Brain microvascular endothelial cell (primary cell): ENCODE results near the gene KLF18.

Source experiments
- DNase-seq: peaks from one replicate; pipeline ENCODE4 v3.0.0-alpha.2; 2020
- H3K27ac ChIP-seq: fragments of 250-450 bp; sonication (Bioruptor Pico); 2 replicates; pipeline ENCODE4 v1.5.1; 2020; ENCODE audit warnings: mild to moderate bottlenecking, moderate library complexity
- H3K27me3 ChIP-seq: fragments of 250-450 bp; sonication (Bioruptor Pico); replicated peaks from 2 replicates; pipeline ENCODE4 v1.5.1; 2020; ENCODE audit warnings: mild to moderate bottlenecking
- H3K36me3 ChIP-seq: fragments of 250-450 bp; sonication (Bioruptor Pico); replicated peaks from 2 replicates; pipeline ENCODE4 v1.5.1; 2020; ENCODE audit warnings: mild to moderate bottlenecking
- H3K4me3 ChIP-seq: 2 replicates; pipeline ENCODE4 v1.5.1; 2011; ENCODE audit warnings: low read depth, mild to moderate bottlenecking, control low read depth, low read length, moderate library complexity
- CTCF ChIP-seq: IDR thresholded peaks from 2 replicates; pipeline ENCODE4 v1.5.1; 2011; ENCODE audit warnings: low read depth, mild to moderate bottlenecking, moderate library complexity, low read length, control low read depth, inconsistent platforms; ENCODE audit errors: missing control alignments
- in situ Hi-C: cut with HindIII; loops from 2 replicates; pipeline ENCODE4 v1.10.0; 2017; ENCODE audit warnings: low sequenced_read_pairs, low pct_ligation_motif_present

KLF18 gene

GRCh38 chr1:44110916-44111315, 30.5 kb downstream of the KLF18 start:
- Histone ChIP-seq H3K4me3 (no peak overlapping the region), H3K27me3 (no peaks in the 10 kb centered on the region), H3K27ac (no peak overlapping the region), H3K36me3 (no peaks in the 10 kb centered on the region)
- in situ Hi-C loops, result no loop called here
- DNase-seq, result no peak
- no peak for TF ChIP-seq CTCF

- no peak overlapping the region for H3K4me3 ChIP-seq
- H3K27ac ChIP-seq, result no peak overlapping the region
- in situ Hi-C loops, result no loop called here
- DNase-seq, result no peak
- TF ChIP-seq CTCF, result no peak
- H3K36me3 ChIP-seq, result no peaks in the 10 kb centered on the region
- H3K27me3 ChIP-seq, result no peaks in the 10 kb centered on the region
Observed at GRCh38 chr1:44108971-44109370, 32.5 kb downstream of the KLF18 start.

GRCh38 chr1:44108241-44108640, 33.2 kb downstream of the KLF18 start:
- DNase-seq, result no peak
- Histone ChIP-seq H3K36me3 (no peaks in the 10 kb centered on the region), H3K4me3 (no peak overlapping the region), H3K27ac (no peak overlapping the region), H3K27me3 (no peaks in the 10 kb centered on the region)
- in situ Hi-C loops, result no loop called here
- no peak for TF ChIP-seq CTCF

GRCh38 chr1:44105810-44106209, 35.6 kb downstream of the KLF18 start:
- in situ Hi-C loops, result no loop called here
- no peaks in the 10 kb centered on the region for H3K36me3 ChIP-seq
- H3K27me3 ChIP-seq, result no peaks in the 10 kb centered on the region
- H3K4me3 ChIP-seq, result no peak overlapping the region
- H3K27ac ChIP-seq, result no peak overlapping the region
- no peak for DNase-seq
- no peak for TF ChIP-seq CTCF

- Histone ChIP-seq H3K27me3 (no peaks in the 10 kb centered on the region), H3K36me3 (no peaks in the 10 kb centered on the region), H3K4me3 (no peak overlapping the region), H3K27ac (no peak overlapping the region)
- TF ChIP-seq CTCF, result peak; percentile 47
- in situ Hi-C loops, result no loop called here
- DNase-seq, result peak; percentile 24
Observed at GRCh38 chr1:44103270-44104131, 37.9 kb downstream of the KLF18 start.

GRCh38 chr1:44101328-44101727, 40.1 kb downstream of the KLF18 start:
- Histone ChIP-seq H3K4me3 (no peak overlapping the region), H3K27ac (no peak overlapping the region), H3K36me3 (no peaks in the 10 kb centered on the region), H3K27me3 (no peaks in the 10 kb centered on the region)
- DNase-seq, result no peak
- in situ Hi-C loops, result no loop called here
- no peak for TF ChIP-seq CTCF
